ENCODE data around the gene EEF1A2.

- no peak for TF ChIP-seq POLR2A (IDR thresholded peaks at IDR 0.05; ENCODE audit: low read length)
- TF ChIP-seq GATA1 (IDR thresholded peaks at IDR 0.05; ENCODE audit: low read depth, low read length) = no peak
These were observed 26.7 kb downstream of the EEF1A2 start, which contains the start of gene KCNQ2 for GRCh38 chr20:63471981-63472831.

Measured in erythroblast (primary cell).